GM19372 (cell line): Measurements from ENCODE around the gene COX10.
"Not testable (repeated sequence)": the region's sequence is repeated elsewhere in the genome, so short reads cannot be mapped to it uniquely, and the experiment has no call there.

ENCODE experiments used
- ATAC-seq: cut with Tn5 transposase; IDR thresholded peaks from one replicate; pipeline ENCODE4 v1.9.1; 2021; ENCODE audit warnings: mild to moderate bottlenecking, low read depth, moderate library complexity; ENCODE audit not compliant: unreplicated experiment

The COX10 gene

DNA sequence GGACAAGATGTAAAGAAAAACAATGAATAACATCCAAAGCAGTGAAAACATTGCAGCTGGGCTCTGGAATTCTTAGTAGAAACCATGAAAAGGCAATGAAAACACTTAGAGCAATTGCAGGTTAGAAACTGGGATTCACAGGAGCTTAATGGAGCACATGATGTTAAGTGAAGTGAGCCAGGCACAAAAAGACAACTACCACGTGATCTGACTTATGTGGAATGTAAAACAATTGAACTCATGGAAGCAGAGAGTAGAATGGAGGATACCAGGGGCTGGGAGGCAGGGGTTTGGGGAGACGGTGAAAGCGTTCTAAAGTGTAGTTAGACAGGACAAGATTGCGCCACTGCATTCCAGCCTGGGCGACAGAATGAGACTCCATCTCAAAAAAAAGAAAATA lies 170.0 kb downstream of the COX10 start:
- ATAC-seq: not testable (repeated sequence)

DNA sequence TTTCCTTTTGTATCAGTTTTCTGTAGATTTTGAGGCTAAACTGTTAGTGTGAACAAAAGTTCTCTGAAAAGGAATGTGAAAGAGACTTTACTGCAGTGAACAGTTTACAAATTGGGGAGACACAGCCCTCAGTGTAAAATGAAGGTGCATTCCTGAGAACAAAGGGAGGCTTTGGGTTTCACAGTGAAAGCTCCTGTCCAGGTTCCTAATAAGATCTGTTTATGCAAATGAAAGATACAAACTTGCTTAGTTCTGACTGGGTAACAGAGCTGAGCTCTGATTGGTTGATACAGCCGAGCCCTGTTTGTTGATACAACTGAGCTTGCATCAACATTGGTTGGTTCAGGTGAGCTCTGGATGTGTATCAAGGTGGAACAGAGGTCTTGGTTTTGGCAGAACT lies 175.7 kb downstream of the COX10 start:
- no peak for ATAC-seq

DNA sequence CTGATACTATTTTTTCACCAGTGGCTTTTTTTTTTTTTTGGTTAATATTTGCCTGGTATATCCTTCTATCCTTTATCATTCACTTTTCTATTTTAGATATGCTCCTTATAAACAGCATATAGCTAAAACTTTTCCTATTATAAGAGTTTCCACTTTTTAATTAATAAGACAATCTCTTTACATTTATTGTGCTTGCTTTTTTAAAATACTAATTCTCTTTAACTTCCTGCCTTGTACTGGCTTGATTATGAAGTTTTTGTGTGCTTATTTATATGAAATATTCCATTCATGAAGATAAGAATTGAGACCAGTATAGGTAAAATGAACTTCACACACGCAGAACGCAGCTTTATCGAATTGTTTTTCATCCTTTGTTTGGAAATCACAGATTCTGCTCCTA lies 176.3 kb downstream of the COX10 start:
- ATAC-seq: no peak
